ENCODE measurements around the gene B3GALT2.

DNA sequence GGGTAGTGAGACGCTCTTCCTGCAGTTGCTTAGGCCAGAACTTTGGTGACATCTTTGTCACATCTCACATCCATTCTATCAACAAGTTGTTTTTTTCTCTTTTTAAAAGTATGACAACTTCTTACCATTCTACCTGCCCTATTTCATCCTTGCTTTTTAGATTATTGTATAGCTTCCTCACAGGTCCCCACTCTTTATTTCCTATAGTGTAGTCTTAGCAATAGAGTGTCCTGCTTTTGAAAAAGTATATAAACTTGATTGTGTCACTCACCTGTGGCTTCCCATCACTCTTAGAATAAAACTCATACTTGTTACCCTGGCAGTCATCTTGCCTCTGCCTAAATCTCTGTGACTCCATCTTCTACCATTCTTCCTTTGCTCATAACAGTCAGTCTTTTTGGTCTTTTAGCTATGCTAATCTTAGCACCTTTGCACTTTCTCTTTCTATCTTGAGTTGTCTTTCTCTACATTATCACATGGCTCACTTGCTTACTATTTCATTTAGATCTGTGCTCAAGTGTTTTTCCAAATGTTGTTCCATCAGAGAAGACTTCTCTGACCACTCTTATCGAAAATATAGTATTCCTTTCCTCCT lies 55.0 kb downstream of the B3GALT2 start:
- TF ChIP-seq CTCF (IDR thresholded peaks at IDR 0.05) (no peak), POLR2A (IDR thresholded peaks at IDR 0.05) (no peak)

Measured in ovary (tissue), 3 donors.